ENCODE measurements around the gene WAS.
"Not testable (repeated sequence)": the region's sequence is repeated elsewhere in the genome, so short reads cannot be mapped to it uniquely, and the experiment has no call there.

The WAS gene

DNA sequence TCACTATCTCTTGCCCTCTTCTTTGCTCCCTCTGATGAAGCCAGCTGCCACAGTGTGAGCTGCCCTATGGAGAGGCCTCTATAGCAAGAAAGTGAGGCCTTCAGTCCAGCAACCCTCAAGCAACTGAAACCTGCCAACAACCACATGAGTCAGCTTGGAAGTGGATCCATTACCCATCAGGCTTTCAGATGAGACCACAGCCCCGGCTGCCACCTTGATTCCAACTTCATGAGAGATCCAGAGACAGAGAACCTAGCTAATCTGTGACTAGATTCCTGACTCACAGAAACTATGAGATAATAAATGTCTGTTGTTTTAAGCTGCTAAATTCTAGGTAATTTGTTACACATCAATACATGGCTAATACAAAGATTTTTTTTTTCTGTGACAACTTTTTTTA is 20.4 kb upstream of the WAS start:
- no peak overlapping the region for H3K27ac ChIP-seq
- no peak for DNase-seq (ENCODE audit: low spot score)
- TF ChIP-seq, protein P1, sequence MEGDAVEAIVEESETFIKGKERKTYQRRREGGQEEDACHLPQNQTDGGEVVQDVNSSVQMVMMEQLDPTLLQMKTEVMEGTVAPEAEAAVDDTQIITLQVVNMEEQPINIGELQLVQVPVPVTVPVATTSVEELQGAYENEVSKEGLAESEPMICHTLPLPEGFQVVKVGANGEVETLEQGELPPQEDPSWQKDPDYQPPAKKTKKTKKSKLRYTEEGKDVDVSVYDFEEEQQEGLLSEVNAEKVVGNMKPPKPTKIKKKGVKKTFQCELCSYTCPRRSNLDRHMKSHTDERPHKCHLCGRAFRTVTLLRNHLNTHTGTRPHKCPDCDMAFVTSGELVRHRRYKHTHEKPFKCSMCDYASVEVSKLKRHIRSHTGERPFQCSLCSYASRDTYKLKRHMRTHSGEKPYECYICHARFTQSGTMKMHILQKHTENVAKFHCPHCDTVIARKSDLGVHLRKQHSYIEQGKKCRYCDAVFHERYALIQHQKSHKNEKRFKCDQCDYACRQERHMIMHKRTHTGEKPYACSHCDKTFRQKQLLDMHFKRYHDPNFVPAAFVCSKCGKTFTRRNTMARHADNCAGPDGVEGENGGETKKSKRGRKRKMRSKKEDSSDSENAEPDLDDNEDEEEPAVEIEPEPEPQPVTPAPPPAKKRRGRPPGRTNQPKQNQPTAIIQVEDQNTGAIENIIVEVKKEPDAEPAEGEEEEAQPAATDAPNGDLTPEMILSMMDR (conservative IDR thresholded peaks at IDR 0.05; ENCODE audit: low read depth) = no peak
- ChIA-PET CTCF (interaction anchor here (0.7 kb wide), 1 partner anchor 15 kb away, joined by 4 read pairs; no protein-coding TSS in a partner anchor), POLR2A (ENCODE audit: low non-redundant PET) (no interaction called here)

- ChIA-PET POLR2A (ENCODE audit: low non-redundant PET) (no interaction called here), CTCF (no interaction called here)
- TF ChIP-seq, protein P1 (conservative IDR thresholded peaks at IDR 0.05; ENCODE audit: low read depth) = no peak
- DNase-seq (ENCODE audit: low spot score) = no peak
- H3K27ac ChIP-seq = no peak overlapping the region
Observed at GRCh38 chrX:48664156-48664555, 19.4 kb upstream of the WAS start.

- ChIA-PET POLR2A (ENCODE audit: low non-redundant PET) (no interaction called here), CTCF (no interaction called here)
- H3K27ac ChIP-seq = no peak overlapping the region
- TF ChIP-seq, protein P1 (conservative IDR thresholded peaks at IDR 0.05; ENCODE audit: low read depth) = no peak
- DNase-seq (ENCODE audit: low spot score) = no peak
Observed at GRCh38 chrX:48665991-48666390, 17.6 kb upstream of the WAS start.

GRCh38 chrX:48666649-48667048 is 16.9 kb upstream of the WAS start:
- POLR2A ChIA-PET (ENCODE audit: low non-redundant PET) = no interaction called here
- no peak overlapping the region for H3K27ac ChIP-seq
- CTCF ChIA-PET = no interaction called here
- TF ChIP-seq, protein P1 (conservative IDR thresholded peaks at IDR 0.05; ENCODE audit: low read depth) = no peak
- DNase-seq (ENCODE audit: low spot score) = no peak

GRCh38 chrX:48667509-48667908 is 16.1 kb upstream of the WAS start:
- POLR2A ChIA-PET (ENCODE audit: low non-redundant PET) = no interaction called here
- TF ChIP-seq, protein P1 (conservative IDR thresholded peaks at IDR 0.05; ENCODE audit: low read depth) = no peak

GRCh38 chrX:48668187-48668586 is 15.4 kb upstream of the WAS start:
- DNase-seq (ENCODE audit: low spot score); H3K27ac ChIP-seq; POLR2A ChIA-PET (ENCODE audit: low non-redundant PET); CTCF ChIA-PET: not testable (repeated sequence)

More at GRCh38 chrX:48667509-48667908, 16.1 kb upstream of the WAS start:
- no peak for DNase-seq (ENCODE audit: low spot score)
- CTCF ChIA-PET = no interaction called here
- H3K27ac ChIP-seq = no peak overlapping the region

GRCh38 chrX:48676106-48676892 is 7.3 kb upstream of the WAS start:
- H3K27ac ChIP-seq = peak overlapping the region; percentile 80
- DNase-seq (ENCODE audit: low spot score) = peak; percentile 96
- ChIA-PET POLR2A (ENCODE audit: low non-redundant PET) (no interaction called here), CTCF (no interaction called here)
- TF ChIP-seq, protein P1 (conservative IDR thresholded peaks at IDR 0.05; ENCODE audit: low read depth) = no peak

Measured in RWPE1 (cell line).